HEK293T (cell line): ENCODE data around the gene CLEC16A.

Experiments
- ELF4 ChIP-seq: fragments of 450-650 bp; IDR thresholded peaks from 2 replicates; pipeline ENCODE4 v1.6.1; 2017; ENCODE audit warnings: antibody characterized with exemption
- SP1 ChIP-seq: fragments of 450-650 bp; IDR thresholded peaks from 2 replicates; pipeline ENCODE4 v1.6.1; 2017
- TF ChIP-seq, protein P1 (sequence below): fragments of 450-650 bp; IDR thresholded peaks from 2 replicates; pipeline ENCODE4 v1.6.1; 2016

- TF ChIP-seq ELF4 (no peak), SP1 (no peak)
- TF ChIP-seq, protein P1, sequence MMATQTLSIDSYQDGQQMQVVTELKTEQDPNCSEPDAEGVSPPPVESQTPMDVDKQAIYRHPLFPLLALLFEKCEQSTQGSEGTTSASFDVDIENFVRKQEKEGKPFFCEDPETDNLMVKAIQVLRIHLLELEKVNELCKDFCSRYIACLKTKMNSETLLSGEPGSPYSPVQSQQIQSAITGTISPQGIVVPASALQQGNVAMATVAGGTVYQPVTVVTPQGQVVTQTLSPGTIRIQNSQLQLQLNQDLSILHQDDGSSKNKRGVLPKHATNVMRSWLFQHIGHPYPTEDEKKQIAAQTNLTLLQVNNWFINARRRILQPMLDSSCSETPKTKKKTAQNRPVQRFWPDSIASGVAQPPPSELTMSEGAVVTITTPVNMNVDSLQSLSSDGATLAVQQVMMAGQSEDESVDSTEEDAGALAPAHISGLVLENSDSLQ: no peak
Measured at GRCh38 chr16:11160676-11161115, 216.3 kb downstream of the CLEC16A start.
